K562 (cell line): ENCODE measurements around the gene PLBD1. TPM values are rescaled to one million over a fixed set of nuclear protein-coding genes. Genes with fewer than 3 reads are reported as not detected.

Experiments used
- ATAC-seq: fragments of 200-7000 bp; cut with Tn5 transposase; 3 replicates; pipeline ENCODE4 v1.9.1; 2020; ENCODE audit warnings: moderate library complexity
- BruUV-seq: library from RNA; stranded (reverse); fragments of 400-500 nt; replicated peaks from 2 replicates; lab custom pipeline; 2021; lab: Mats Ljungman, UMichigan
- CTCF ChIA-PET: fragments of 300-600 bp; formaldehyde crosslinking; extraction: SDS; loops from one replicate; lab custom pipeline; 2021; ENCODE audit warnings: low intra/inter-chr PET ratio; lab: Yijun Ruan, JAX
- POLR2A ChIA-PET: fragments of 300-600, 350-650 bp; sonication (Branson Sonifier 250); formaldehyde crosslinking; extraction: SDS; loops from one replicate; lab custom pipeline; 2021; ENCODE audit warnings: antibody characterized with exemption, inconsistent platforms; lab: Yijun Ruan, JAX
- DNase-seq, 4 experiments: peaks; one replicate each; pipeline versions ENCODE4 v3.0.0 to v3.0.0-alpha.2; 2011 to 2018; ENCODE audit warnings: low spot score in 3 of 4, mixed read lengths in 3 of 4; ENCODE audit errors: extremely low read depth in 1 of 4
- FAIRE-seq: peaks from 2 replicates; lab custom pipeline; 2011; peaks lifted over from hg19 to GRCh38; lab: Jason Lieb, UNC
- H2AFZ ChIP-seq: 2 replicates; pipeline ENCODE4 v1.6.0; 2011; ENCODE audit warnings: low read depth, low read length, control low read depth, inconsistent platforms
- H3K27ac ChIP-seq: fragments of 200-600 bp; 3 replicates; pipeline ENCODE4 v1.8.0; 2011; ENCODE audit warnings: low read depth, mild to moderate bottlenecking, control low read depth, inconsistent platforms, low read length, moderate library complexity, mixed read lengths; ENCODE audit errors: extremely low read depth
- H3K27me3 ChIP-seq, 2 experiments: fragments of 300-600 bp in 1 of 2; 2 replicates in 1 of 2; 3 replicates in 1 of 2; pipeline versions ENCODE4 v1.6.0 to v1.8.0; 2011; ENCODE audit warnings: inconsistent platforms in 2 of 2, low read length in 2 of 2, mild to moderate bottlenecking in 1 of 2, mixed read lengths in 1 of 2, moderate library complexity in 1 of 2; ENCODE audit not compliant: control insufficient read depth in 2 of 2, insufficient read depth in 2 of 2
- H3K36me3 ChIP-seq: fragments of 300-600 bp; 3 replicates; pipeline ENCODE4 v1.8.0; 2011; ENCODE audit warnings: mild to moderate bottlenecking, low read length, inconsistent platforms; ENCODE audit not compliant: control insufficient read depth, insufficient read depth
- H3K4me1 ChIP-seq, 2 experiments: fragments of 200-600 bp in 1 of 2; replicated peaks in 1 of 2; 2 replicates in 1 of 2; 3 replicates in 1 of 2; pipeline versions ENCODE4 v1.5.1 to v1.8.0; 2011; ENCODE audit warnings: inconsistent platforms in 2 of 2, low read length in 2 of 2, mild to moderate bottlenecking in 1 of 2, mixed read lengths in 1 of 2, moderate library complexity in 1 of 2; ENCODE audit not compliant: control insufficient read depth in 2 of 2, insufficient read depth in 2 of 2
- H3K4me2 ChIP-seq: 2 replicates; pipeline ENCODE4 v1.6.1; 2011; ENCODE audit warnings: low read length, control low read depth, inconsistent platforms, mixed read lengths; ENCODE audit not compliant: insufficient read depth
- H3K4me3 ChIP-seq: fragments of 200-600 bp; sonication (generic), shearing (Covaris generic); 2 replicates; pipeline ENCODE4 v1.5.1; 2016; ENCODE audit warnings: control low read depth, inconsistent platforms
- H3K79me2 ChIP-seq: fragments of 200-600 bp; 3 replicates; pipeline ENCODE4 v1.8.0; 2011; ENCODE audit warnings: low read length, inconsistent platforms; ENCODE audit not compliant: control insufficient read depth, insufficient read depth
- H3K9ac ChIP-seq, 2 experiments: 2 replicates each; pipeline versions ENCODE4 v1.6.0 to v1.6.1; 2011; ENCODE audit warnings: low read depth in 2 of 2, low read length in 2 of 2, control low read depth in 1 of 2, inconsistent platforms in 1 of 2, mild to moderate bottlenecking in 1 of 2, mixed read lengths in 1 of 2; ENCODE audit not compliant: insufficient read depth in 1 of 2
- H3K9me1 ChIP-seq: one replicate; pipeline ENCODE4 v1.6.0; 2011; ENCODE audit warnings: inconsistent platforms, mild to moderate bottlenecking, low read length, moderate library complexity; ENCODE audit not compliant: control insufficient read depth, insufficient read depth
- H3K9me3 ChIP-seq: replicated peaks from 2 replicates; pipeline ENCODE4 v1.5.1; 2011; ENCODE audit warnings: low read depth, low read length, inconsistent platforms; ENCODE audit not compliant: control insufficient read depth, insufficient read depth
- H4K20me1 ChIP-seq: replicated peaks from 2 replicates; pipeline ENCODE4 v1.6.1; 2011; ENCODE audit warnings: low read length, inconsistent platforms, mixed read lengths; ENCODE audit not compliant: control insufficient read depth, insufficient read depth
- L3MBTL2 ChIP-seq: fragments of 450-650 bp; IDR thresholded peaks from 2 replicates; pipeline ENCODE4 v1.6.1; 2016; ENCODE audit warnings: mild to moderate bottlenecking, moderate library complexity
- MECOM ChIP-seq: fragments of 250-450 bp; sonication (Bioruptor Pico); IDR thresholded peaks from 2 replicates; pipeline ENCODE4 v1.8.0; 2022; ENCODE audit warnings: inconsistent platforms
- TEAD4 ChIP-seq, 2 experiments: sonication (generic) in 1 of 2; formaldehyde crosslinking in 1 of 2; IDR thresholded peaks; 2 replicates each; pipeline versions ENCODE4 v1.6.1 to v1.8.0; 2012 to 2022; ENCODE audit warnings: borderline replicate concordance in 1 of 2, inconsistent platforms in 1 of 2, low read length in 1 of 2, mild to moderate bottlenecking in 1 of 2, missing genetic modification reagents in 1 of 2
- TRIM28 ChIP-seq: fragments of 450-650 bp; IDR thresholded peaks from 2 replicates; pipeline ENCODE4 v1.6.1; 2017
- in situ Hi-C: fragments of 300-500 bp; cut with MboI; formaldehyde crosslinking; loops from 4 replicates; pipeline ENCODE4 v1.15.0; 2018; ENCODE audit warnings: inconsistent platforms, mixed read lengths
- intact Hi-C: fragments of 100-400 bp; cut with micrococcal nuclease; formaldehyde crosslinking; loops from 2 replicates; pipeline ENCODE4 v1.14.2; 2022
- polyA plus RNA-seq, 8 experiments: library from polyadenylated mRNA; depleted of rRNA in 4 of 8; stranded (reverse) in 5 of 8; unstranded in 3 of 8; fragments of >200 nt; fragmentation: Nextera tagmentation in 2 of 8; fragmentation: Illumina TruSeq in 1 of 8; extraction: Ambion mirVana in 2 of 8; extraction: Trizol in 1 of 8; gene quantifications; 2 replicates each; pipeline versions ENCODE4 v1.2.1 to v1.2.3, GENCODE V29; 2011 to 2014; ENCODE audit warnings: inconsistent platforms in 1 of 8, missing spikeins in 1 of 8
- total RNA-seq, 7 experiments: library from RNA; depleted of rRNA in 6 of 7; stranded (reverse); fragments of >200 nt in 6 of 7; fragmentation: Illumina TruSeq in 2 of 7; extraction: Trizol in 2 of 7; gene quantifications; 2 replicates each; pipeline versions ENCODE4 v1.2.1 to v1.2.3, GENCODE V29; 2011 to 2021; ENCODE audit warnings: low replicate concordance in 1 of 7
- TF ChIP-seq, protein P1 (sequence below): fragments of 450-650 bp; IDR thresholded peaks from 2 replicates; pipeline ENCODE4 v1.6.1; 2016; ENCODE audit warnings: low read depth
- TF ChIP-seq, protein P2 (sequence below): fragments of 250-450 bp; sonication (Bioruptor Pico); IDR thresholded peaks from 2 replicates; pipeline ENCODE4 v1.5.0; 2020; ENCODE audit warnings: mild to moderate bottlenecking, borderline replicate concordance
- TF ChIP-seq, protein P3 (sequence below): fragments of 150-350 bp; conservative IDR thresholded peaks from 2 replicates; pipeline ENCODE4 v1.6.1; 2014; ENCODE audit warnings: low read length

The PLBD1 gene
- total and polyA plus RNA-seq, 9 of the 15 experiments (the other 6 are each of a cell fraction or from before 2014, with no cell fraction given) = 7.1 to 37.0 (median 20.6) TPM

DNA sequence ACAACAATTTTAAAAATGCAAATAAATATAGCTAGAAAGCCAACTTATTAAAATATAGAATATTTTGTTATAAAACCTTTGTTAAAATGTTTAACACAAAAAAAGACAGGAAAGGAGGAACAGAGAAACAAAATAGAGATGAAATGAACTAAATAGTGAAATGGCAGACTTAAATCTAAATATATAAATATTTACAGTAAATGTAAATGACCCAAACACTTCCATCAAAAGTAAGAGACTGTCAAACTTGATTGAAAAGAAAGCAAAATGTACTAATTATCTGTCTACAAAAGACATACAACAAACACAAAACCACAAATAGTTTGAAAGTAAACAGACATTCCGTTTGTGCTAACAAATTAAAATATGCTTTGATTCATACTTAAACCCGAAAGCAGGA lies 41.7 kb downstream of the PLBD1 start (continued):
- TF ChIP-seq, protein P1, sequence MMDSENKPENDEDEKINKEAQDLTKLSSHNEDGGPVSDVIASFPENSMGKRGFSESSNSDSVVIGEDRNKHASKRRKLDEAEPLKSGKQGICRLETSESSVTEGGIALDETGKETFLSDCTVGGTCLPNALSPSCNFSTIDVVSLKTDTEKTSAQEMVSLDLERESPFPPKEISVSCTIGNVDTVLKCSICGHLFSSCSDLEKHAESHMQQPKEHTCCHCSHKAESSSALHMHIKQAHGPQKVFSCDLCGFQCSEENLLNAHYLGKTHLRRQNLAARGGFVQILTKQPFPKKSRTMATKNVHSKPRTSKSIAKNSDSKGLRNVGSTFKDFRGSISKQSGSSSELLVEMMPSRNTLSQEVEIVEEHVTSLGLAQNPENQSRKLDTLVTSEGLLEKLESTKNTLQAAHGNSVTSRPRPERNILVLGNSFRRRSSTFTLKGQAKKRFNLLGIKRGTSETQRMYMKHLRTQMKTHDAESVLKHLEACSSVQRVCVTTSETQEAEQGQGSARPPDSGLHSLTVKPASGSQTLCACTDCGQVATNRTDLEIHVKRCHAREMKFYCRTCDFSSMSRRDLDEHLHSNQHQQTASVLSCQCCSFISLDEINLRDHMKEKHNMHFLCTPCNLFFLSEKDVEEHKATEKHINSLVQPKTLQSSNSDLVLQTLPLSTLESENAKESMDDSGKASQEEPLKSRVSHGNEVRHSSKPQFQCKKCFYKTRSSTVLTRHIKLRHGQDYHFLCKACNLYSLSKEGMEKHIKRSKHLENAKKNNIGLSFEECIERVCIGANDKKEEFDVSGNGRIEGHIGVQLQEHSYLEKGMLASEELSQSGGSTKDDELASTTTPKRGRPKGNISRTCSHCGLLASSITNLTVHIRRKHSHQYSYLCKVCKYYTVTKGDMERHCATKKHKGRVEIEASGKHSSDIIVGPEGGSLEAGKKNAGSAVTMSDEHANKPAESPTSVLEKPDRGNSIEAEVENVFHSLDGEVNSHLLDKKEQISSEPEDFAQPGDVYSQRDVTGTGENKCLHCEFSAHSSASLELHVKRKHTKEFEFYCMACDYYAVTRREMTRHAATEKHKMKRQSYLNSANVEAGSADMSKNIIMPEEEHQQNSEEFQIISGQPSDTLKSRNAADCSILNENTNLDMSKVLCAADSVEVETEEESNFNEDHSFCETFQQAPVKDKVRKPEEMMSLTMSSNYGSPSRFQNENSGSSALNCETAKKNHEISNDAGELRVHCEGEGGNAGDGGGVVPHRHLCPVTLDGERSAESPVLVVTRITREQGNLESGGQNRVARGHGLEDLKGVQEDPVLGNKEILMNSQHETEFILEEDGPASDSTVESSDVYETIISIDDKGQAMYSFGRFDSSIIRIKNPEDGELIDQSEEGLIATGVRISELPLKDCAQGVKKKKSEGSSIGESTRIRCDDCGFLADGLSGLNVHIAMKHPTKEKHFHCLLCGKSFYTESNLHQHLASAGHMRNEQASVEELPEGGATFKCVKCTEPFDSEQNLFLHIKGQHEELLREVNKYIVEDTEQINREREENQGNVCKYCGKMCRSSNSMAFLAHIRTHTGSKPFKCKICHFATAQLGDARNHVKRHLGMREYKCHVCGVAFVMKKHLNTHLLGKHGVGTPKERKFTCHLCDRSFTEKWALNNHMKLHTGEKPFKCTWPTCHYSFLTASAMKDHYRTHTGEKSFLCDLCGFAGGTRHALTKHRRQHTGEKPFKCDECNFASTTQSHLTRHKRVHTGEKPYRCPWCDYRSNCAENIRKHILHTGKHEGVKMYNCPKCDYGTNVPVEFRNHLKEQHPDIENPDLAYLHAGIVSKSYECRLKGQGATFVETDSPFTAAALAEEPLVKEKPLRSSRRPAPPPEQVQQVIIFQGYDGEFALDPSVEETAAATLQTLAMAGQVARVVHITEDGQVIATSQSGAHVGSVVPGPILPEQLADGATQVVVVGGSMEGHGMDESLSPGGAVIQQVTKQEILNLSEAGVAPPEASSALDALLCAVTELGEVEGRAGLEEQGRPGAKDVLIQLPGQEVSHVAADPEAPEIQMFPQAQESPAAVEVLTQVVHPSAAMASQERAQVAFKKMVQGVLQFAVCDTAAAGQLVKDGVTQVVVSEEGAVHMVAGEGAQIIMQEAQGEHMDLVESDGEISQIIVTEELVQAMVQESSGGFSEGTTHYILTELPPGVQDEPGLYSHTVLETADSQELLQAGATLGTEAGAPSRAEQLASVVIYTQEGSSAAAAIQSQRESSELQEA = no peak
- TF ChIP-seq, all 486 proteins: peak for 2

DNA sequence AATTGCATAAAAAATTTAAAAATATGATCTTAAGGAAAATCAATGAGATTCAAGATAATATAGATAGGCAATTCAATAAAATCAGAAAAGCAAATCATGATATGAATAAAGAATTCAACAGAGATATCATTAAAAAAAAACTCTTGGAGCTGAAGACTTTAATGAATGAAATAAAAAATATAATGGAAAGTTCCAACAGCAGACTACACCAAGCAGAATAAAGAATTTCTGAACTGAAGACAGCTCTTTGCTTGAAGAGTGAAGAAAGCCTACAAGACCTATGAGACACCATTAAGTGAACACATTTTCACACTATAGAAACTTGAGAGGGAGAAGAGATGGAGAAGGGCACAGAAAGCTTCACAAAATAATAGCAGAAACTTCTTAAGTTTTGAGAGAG lies 45.9 kb downstream of the PLBD1 start:
- BruUV-seq = no TSS peak
- no peaks in the 10 kb centered on the region for H4K20me1 ChIP-seq
- no peak overlapping the region for H3K9ac ChIP-seq
- no peak for FAIRE-seq
- H3K27ac ChIP-seq = no peak overlapping the region
- TF ChIP-seq, protein P2, sequence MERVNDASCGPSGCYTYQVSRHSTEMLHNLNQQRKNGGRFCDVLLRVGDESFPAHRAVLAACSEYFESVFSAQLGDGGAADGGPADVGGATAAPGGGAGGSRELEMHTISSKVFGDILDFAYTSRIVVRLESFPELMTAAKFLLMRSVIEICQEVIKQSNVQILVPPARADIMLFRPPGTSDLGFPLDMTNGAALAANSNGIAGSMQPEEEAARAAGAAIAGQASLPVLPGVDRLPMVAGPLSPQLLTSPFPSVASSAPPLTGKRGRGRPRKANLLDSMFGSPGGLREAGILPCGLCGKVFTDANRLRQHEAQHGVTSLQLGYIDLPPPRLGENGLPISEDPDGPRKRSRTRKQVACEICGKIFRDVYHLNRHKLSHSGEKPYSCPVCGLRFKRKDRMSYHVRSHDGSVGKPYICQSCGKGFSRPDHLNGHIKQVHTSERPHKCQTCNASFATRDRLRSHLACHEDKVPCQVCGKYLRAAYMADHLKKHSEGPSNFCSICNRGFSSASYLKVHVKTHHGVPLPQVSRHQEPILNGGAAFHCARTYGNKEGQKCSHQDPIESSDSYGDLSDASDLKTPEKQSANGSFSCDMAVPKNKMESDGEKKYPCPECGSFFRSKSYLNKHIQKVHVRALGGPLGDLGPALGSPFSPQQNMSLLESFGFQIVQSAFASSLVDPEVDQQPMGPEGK (CRISPR knock-in tag) = no peak
- TF ChIP-seq TEAD4 (IDR thresholded peaks at IDR 0.05; ENCODE audit: low read length) (no peak), TEAD4 (CRISPR knock-in tag; IDR thresholded peaks at IDR 0.05; ENCODE audit: borderline replicate concordance) (no peak), MECOM (no peak), TRIM28 (peak; percentile 51; the same call in 1 of the 2 replicates), L3MBTL2 (no peak)
- TF ChIP-seq, protein P3, sequence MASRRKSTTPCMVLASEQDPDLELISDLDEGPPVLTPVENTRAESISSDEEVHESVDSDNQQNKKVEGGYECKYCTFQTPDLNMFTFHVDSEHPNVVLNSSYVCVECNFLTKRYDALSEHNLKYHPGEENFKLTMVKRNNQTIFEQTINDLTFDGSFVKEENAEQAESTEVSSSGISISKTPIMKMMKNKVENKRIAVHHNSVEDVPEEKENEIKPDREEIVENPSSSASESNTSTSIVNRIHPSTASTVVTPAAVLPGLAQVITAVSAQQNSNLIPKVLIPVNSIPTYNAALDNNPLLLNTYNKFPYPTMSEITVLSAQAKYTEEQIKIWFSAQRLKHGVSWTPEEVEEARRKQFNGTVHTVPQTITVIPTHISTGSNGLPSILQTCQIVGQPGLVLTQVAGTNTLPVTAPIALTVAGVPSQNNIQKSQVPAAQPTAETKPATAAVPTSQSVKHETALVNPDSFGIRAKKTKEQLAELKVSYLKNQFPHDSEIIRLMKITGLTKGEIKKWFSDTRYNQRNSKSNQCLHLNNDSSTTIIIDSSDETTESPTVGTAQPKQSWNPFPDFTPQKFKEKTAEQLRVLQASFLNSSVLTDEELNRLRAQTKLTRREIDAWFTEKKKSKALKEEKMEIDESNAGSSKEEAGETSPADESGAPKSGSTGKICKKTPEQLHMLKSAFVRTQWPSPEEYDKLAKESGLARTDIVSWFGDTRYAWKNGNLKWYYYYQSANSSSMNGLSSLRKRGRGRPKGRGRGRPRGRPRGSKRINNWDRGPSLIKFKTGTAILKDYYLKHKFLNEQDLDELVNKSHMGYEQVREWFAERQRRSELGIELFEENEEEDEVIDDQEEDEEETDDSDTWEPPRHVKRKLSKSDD = no peak
- TF ChIP-seq, all 486 proteins: peak for 1
- intact Hi-C loops = no loop called here
- no peaks in the 10 kb centered on the region for H3K4me1 ChIP-seq
- no peak for ATAC-seq
- H3K4me2 ChIP-seq = no peak overlapping the region
- H3K4me3 ChIP-seq = no peak overlapping the region
- in situ Hi-C loops = no loop called here
- ChIA-PET POLR2A (no interaction called here), CTCF (no interaction called here)
- H3K9me1 ChIP-seq = no peaks in the 10 kb centered on the region
- H3K9me3 ChIP-seq = no peaks in the 10 kb centered on the region; the same call in none of the 2 replicates
- no peak overlapping the region for H2AFZ ChIP-seq
- no peak for DNase-seq
- no peaks in the 10 kb centered on the region for H3K79me2 ChIP-seq
- H3K36me3 ChIP-seq = no peaks in the 10 kb centered on the region
- no peaks in the 10 kb centered on the region for H3K27me3 ChIP-seq
